Activated CD8-positive, alpha-beta memory T cell treated with anti-CD3 and anti-CD28 coated beads, Interleukin-2, amount 50 U/mL, for 4 hours (primary cell): ENCODE data around the gene POC1B.
"Not testable (repeated sequence)": the region's sequence is repeated elsewhere in the genome, so short reads cannot be mapped to it uniquely, and the experiment has no call there.

Source experiments
- DNase-seq: peaks from one replicate; pipeline ENCODE4 v3.0.0-alpha.2; 2020

Gene POC1B

GRCh38 chr12:89461649-89462612, 63.9 kb downstream of the POC1B start:
- DNase-seq: no peak

GRCh38 chr12:89461190-89461589, 64.7 kb downstream of the POC1B start:
- DNase-seq: no peak

- not testable (repeated sequence) for DNase-seq
Observed at GRCh38 chr12:89459279-89459678, 66.6 kb downstream of the POC1B start.

- no peak for DNase-seq
Observed at GRCh38 chr12:89456565-89456964, 69.3 kb downstream of the POC1B start.

- DNase-seq: no peak
Observed at GRCh38 chr12:89454080-89454848, 71.6 kb downstream of the POC1B start.

GRCh38 chr12:89453121-89453978, 72.5 kb downstream of the POC1B start:
- DNase-seq: no peak

- no peak for DNase-seq
Observed at GRCh38 chr12:89451841-89452251, 74.0 kb downstream of the POC1B start.

- no peak for DNase-seq
Observed at GRCh38 chr12:89450907-89451306, 74.9 kb downstream of the POC1B start.

- no peak for DNase-seq
Observed at GRCh38 chr12:89448951-89449371, 76.9 kb downstream of the POC1B start.

GRCh38 chr12:89448526-89448925, 77.3 kb downstream of the POC1B start:
- no peak for DNase-seq

- no peak for DNase-seq
Observed at GRCh38 chr12:89439941-89440340, 85.9 kb downstream of the POC1B start.

- DNase-seq: no peak
Observed at GRCh38 chr12:89437231-89437630, 88.6 kb downstream of the POC1B start.

GRCh38 chr12:89436062-89436461, 89.8 kb downstream of the POC1B start:
- no peak for DNase-seq

GRCh38 chr12:89433634-89434033, 92.2 kb downstream of the POC1B start:
- DNase-seq: no peak

GRCh38 chr12:89432396-89432795, 93.5 kb downstream of the POC1B start:
- no peak for DNase-seq

- DNase-seq: no peak
Observed at GRCh38 chr12:89429528-89429927, 96.3 kb downstream of the POC1B start.

GRCh38 chr12:89427508-89428156, 98.2 kb downstream of the POC1B start:
- no peak for DNase-seq

- no peak for DNase-seq
Observed at GRCh38 chr12:89424846-89425245, 101.0 kb downstream of the POC1B start.

- no peak for DNase-seq
Observed at GRCh38 chr12:89424389-89424788, 101.5 kb downstream of the POC1B start.

- DNase-seq: no peak
Observed at GRCh38 chr12:89421092-89421835, 104.6 kb downstream of the POC1B start.

GRCh38 chr12:89418228-89418910, 107.5 kb downstream of the POC1B start:
- no peak for DNase-seq
